Heart left ventricle (tissue), 13 donors: Measurements from ENCODE around the gene RAB24.

Experiments
- CTCF ChIP-seq, 12 donors: fragments of 200-600 bp; sonication (generic) in 4 of 12; IDR thresholded peaks; one replicate each; pipeline versions ENCODE4 v1.5.0 to v1.8.0; 2018 to 2022; ENCODE audit warnings: antibody characterized with exemption in 12 of 12, mild to moderate bottlenecking in 5 of 12
- POLR2A ChIP-seq, 2 donors: fragments of 450-650 bp; IDR thresholded peaks; one replicate each; pipeline ENCODE4 v1.6.1; 2017; ENCODE audit warnings: antibody characterized with exemption in 2 of 2, mild to moderate bottlenecking in 2 of 2, moderate library complexity in 2 of 2
- donor health status: ischemic (EF 13 %, LVEDD 7.1; RV severe dilation, severe dysfunction).
- donor health status: DM: no; HTN: yes; CAD: no.
- donor health status: DM: no; HTN: no; CAD: no.
- donor health status: ischemic (EF 25% LVEDD 6.9; RV normal size, moderate dysfunction).
- donor health status: ischemic (EF 25% LVEDD 5.7; RV mildly dilated, moderate dysfunction).
- donor health status: ischemic (EF 35%, LVEDD 5.7; RV mildly dilated, moderate dysfunction).
- donor health status: nonischemic (EF 11% LVEDD 7.7; RV severe dilation, severe dysfunction).
- donor health status: DM: yes; HTN: yes; CAD: no.
- donor health status: PGD.
- donor health status: ischemic (EF 29% LVEDD 5.4; RV normal size, mild dysfunction).
- donor health status: nonischemic (EF 23%, LVEDD 6.1; RV moderate dilation, normal function).

GRCh38 chr5:177310332-177310731 lies 6.8 kb upstream of the RAB24 start:
- TF ChIP-seq CTCF (IDR thresholded peaks at IDR 0.05) (no peak), POLR2A (IDR thresholded peaks at IDR 0.05) (no peak)
